MM.1S (cell line): Measurements from ENCODE around the gene NUP210L.

Experiments
- CTCF ChIP-seq: fragments of 300-600 bp; sonication (generic); IDR thresholded peaks from 2 replicates; pipeline ENCODE4 v1.5.1; 2016; ENCODE audit warnings: antibody characterized with exemption, low read length, mixed read lengths
- EZH2 ChIP-seq: fragments of 300-600 bp; sonication (generic); optimal IDR thresholded peaks from 2 replicates; pipeline ENCODE3; 2017; ENCODE audit warnings: low read depth, mild to moderate bottlenecking, antibody characterized with exemption, low read length, mixed read lengths

DNA sequence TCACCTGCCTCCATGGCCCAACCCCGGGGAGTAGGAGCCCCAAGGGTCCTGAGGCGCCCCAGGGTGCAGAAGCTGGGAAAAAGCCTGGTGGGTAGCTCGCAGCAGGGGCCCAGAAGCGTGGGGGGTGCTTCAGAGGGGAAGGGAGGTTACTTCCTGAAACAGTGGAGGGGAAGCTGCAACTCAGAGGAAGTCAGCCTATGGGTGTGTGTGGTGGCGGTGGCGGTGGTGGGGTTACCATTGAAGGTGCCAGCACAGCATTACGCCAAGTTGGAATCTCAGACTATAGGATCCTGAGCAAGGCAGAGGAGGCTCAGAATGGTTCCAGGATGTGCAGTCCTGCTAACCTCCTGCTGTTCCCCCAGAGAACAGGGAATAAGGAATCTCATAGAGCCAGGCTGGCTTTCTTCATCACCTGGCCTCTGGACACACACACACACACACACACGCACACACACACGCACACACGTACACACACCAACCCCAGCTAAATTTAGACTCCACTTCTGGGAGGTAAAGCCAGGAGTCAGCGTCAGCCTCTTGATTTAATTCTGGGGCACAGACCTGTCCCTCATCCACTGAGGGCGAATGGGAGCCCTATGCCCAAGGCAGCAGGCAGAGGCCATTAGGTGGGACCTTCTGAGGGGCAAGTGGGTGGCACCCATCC is 209.6 kb downstream of the NUP210L start:
- TF ChIP-seq CTCF (no peak), EZH2 (no peak)
